ENCODE data around the gene MARK3. TPM values are rescaled to one million over a fixed set of nuclear protein-coding genes. Genes with fewer than 3 reads are reported as not detected.
A peak's percentile ranks its signal among the peaks of the same experiment; 100 is the strongest.

The MARK3 gene
- total RNA-seq, 1 experiment from 2014 or later, result 72.5 TPM

DNA sequence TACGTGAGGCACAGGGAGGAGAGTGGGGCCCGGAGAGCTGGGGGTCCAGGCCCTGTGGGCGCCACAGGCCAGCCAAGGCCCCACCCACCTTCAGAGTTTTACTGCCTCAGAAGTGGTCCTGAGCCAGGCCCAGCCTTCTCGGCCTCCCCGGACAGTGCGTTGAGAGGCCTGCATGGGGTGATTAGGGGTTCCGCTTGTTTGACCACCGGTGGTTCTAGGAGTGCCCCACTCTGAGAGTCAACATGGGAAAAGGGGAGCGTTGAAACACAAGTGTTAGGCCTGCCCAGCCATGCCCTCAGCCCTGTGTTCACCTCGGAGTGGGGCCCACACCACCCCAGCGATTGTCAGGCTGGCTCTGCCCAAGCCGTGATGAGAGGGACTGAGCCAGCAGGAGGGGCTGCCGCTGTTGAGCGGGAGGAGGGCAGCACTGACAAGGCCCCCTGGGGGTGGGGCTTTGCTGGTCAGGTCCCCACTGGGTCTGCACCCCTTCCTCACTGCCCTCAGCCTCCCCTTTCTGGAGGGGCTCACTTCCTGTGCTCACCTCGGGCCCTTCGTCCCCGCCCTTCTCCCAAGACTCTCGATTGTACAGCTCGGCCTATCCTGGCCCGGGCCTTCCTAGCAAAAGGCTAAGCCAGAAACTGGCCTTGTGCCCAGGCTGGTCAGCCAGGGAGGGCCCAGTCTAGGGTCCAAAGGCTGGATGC lies 132.7 kb downstream of the MARK3 start:
- H3K36me3 ChIP-seq (ENCODE audit: control insufficient read depth in 1 of 2, insufficient read depth in 2 of 2, low read length in 2 of 2), result peaks cover 0 to 12% of the 10 kb centered on the region in 2 experiments; a peak in 2 of 4 replicates
- H3K79me2 ChIP-seq (ENCODE audit: insufficient read depth, low read length), result peaks cover 16% of the 10 kb centered on the region; the same call in 1 of the 2 replicates
- H3K4me1 ChIP-seq (ENCODE audit: control insufficient read depth in 1 of 2, insufficient read depth in 2 of 2, low read length in 2 of 2), result peaks cover 9 to 36% of the 10 kb centered on the region in 2 experiments; a peak in 3 of 4 replicates
- H3K9me3 ChIP-seq (ENCODE audit: control insufficient read depth in 1 of 2, insufficient read depth in 1 of 2, low read depth in 1 of 2, low read length in 2 of 2), result no peaks in the 10 kb centered on the region
- no peaks in the 10 kb centered on the region; the same call in 1 of the 2 replicates for H4K20me1 ChIP-seq (ENCODE audit: insufficient read depth)
- H2AFZ ChIP-seq (ENCODE audit: low read depth, low read length, poor library complexity, severe bottlenecking), result no peak overlapping the region
- no peak overlapping the region; the same call in 1 of the 2 replicates for H3K27ac ChIP-seq (ENCODE audit: low read depth, low read length)
- BruUV-seq (replicated peaks), result no TSS peak
- ChIA-PET CTCF (interaction anchor here (1.6 to 3.4 kb wide), 5 partner anchors 11 to 44 kb away, joined by 4 to 38 read pairs (median 12); partner anchors contain the start of gene TRMT61A), RAD21 (ENCODE audit: low non-redundant PET in 1 of 2, low total read pairs in 2 of 2, uncharacterized antibody in 2 of 2, unreplicated experiment in 2 of 2) (interaction anchor here in 1 of 2 experiments (1.4 kb wide), 1 partner anchor 29 kb away, joined by 6 read pairs; no protein-coding TSS in a partner anchor), POLR2A (interaction anchor here (1.0 to 1.7 kb wide), 4 partner anchors 9 to 35 kb away, joined by 3 to 11 read pairs (median 4); partner anchors contain the start of gene TRMT61A)
- H3K9me2 ChIP-seq (ENCODE audit: insufficient read depth), result no peaks in the 10 kb centered on the region
- H3K4me2 ChIP-seq (ENCODE audit: low read length), result no peak overlapping the region
- ATAC-seq, result no peak
- no peak for DNase-seq (ENCODE audit: low read depth, low spot score)
- no peak overlapping the region for H3K4me3 ChIP-seq (replicated peaks in 1 of 2; ENCODE audit: low read depth in 1 of 2, low read length in 2 of 2)
- no peak overlapping the region for H3K9ac ChIP-seq (ENCODE audit: low read length)
- no peak for TF ChIP-seq CBX3 (IDR thresholded peaks at IDR 0.05; ENCODE audit: low read depth)
- TF ChIP-seq, protein P1, sequence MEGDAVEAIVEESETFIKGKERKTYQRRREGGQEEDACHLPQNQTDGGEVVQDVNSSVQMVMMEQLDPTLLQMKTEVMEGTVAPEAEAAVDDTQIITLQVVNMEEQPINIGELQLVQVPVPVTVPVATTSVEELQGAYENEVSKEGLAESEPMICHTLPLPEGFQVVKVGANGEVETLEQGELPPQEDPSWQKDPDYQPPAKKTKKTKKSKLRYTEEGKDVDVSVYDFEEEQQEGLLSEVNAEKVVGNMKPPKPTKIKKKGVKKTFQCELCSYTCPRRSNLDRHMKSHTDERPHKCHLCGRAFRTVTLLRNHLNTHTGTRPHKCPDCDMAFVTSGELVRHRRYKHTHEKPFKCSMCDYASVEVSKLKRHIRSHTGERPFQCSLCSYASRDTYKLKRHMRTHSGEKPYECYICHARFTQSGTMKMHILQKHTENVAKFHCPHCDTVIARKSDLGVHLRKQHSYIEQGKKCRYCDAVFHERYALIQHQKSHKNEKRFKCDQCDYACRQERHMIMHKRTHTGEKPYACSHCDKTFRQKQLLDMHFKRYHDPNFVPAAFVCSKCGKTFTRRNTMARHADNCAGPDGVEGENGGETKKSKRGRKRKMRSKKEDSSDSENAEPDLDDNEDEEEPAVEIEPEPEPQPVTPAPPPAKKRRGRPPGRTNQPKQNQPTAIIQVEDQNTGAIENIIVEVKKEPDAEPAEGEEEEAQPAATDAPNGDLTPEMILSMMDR (IDR thresholded peaks at IDR 0.05 in 2 of 3, conservative IDR thresholded peaks at IDR 0.05 in 1 of 3; ENCODE audit: borderline replicate concordance in 1 of 3, insufficient read depth in 1 of 3, low read depth in 2 of 3, low read length in 2 of 3), result 0 out of 6 replicates have a peak, but pooled peaks of 1 of the 3 experiments have one; percentile 4
- no peaks in the 10 kb centered on the region for H3K27me3 ChIP-seq (ENCODE audit: insufficient read depth, low read length)
- intact Hi-C loops (cut with micrococcal nuclease), result loop anchor here (1.0 kb wide), 1 partner anchor 28 kb away; no protein-coding TSS in a partner anchor
